Measurements from ENCODE around the gene DNMT1. TPM values are rescaled to one million over a fixed set of nuclear protein-coding genes. Genes with fewer than 3 reads are reported as not detected.
"Not testable (repeated sequence)": the region's sequence is repeated elsewhere in the genome, so short reads cannot be mapped to it uniquely, and the experiment has no call there.

DNMT1 gene
- total and polyA plus RNA-seq, 2 donors (not counting 1 experiment from before 2014, with no cell fraction given): 53.0 to 119 TPM

- ATAC-seq (ENCODE audit: low read depth) (no peak), DNase-seq (no peak)
- no peak for TF ChIP-seq EZH2 (IDR thresholded peaks at IDR 0.05; ENCODE audit: borderline replicate concordance, insufficient read depth, low read depth, low read length, poor library complexity, severe bottlenecking)
- TF ChIP-seq, protein P1, sequence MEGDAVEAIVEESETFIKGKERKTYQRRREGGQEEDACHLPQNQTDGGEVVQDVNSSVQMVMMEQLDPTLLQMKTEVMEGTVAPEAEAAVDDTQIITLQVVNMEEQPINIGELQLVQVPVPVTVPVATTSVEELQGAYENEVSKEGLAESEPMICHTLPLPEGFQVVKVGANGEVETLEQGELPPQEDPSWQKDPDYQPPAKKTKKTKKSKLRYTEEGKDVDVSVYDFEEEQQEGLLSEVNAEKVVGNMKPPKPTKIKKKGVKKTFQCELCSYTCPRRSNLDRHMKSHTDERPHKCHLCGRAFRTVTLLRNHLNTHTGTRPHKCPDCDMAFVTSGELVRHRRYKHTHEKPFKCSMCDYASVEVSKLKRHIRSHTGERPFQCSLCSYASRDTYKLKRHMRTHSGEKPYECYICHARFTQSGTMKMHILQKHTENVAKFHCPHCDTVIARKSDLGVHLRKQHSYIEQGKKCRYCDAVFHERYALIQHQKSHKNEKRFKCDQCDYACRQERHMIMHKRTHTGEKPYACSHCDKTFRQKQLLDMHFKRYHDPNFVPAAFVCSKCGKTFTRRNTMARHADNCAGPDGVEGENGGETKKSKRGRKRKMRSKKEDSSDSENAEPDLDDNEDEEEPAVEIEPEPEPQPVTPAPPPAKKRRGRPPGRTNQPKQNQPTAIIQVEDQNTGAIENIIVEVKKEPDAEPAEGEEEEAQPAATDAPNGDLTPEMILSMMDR (IDR thresholded peaks at IDR 0.05): no peak
- Mint-ChIP-seq H3K4me1 (peaks cover 3% of the 10 kb centered on the region), H3K9me3 (ENCODE audit: insufficient read depth) (no peaks in the 10 kb centered on the region), H3K4me3 (no peak overlapping the region), H3K27ac (no peak overlapping the region), H3K27me3 (no peaks in the 10 kb centered on the region)
- H3K79me2 ChIP-seq (ENCODE audit: control insufficient read depth, insufficient read depth, low read length): no peaks in the 10 kb centered on the region
- peaks cover 0 to 8% (median 0%) of the 10 kb centered on the region in 3 donors for H3K9me3 ChIP-seq (ENCODE audit: control extremely low read depth in 1 of 3, control insufficient read depth in 2 of 3, insufficient read depth in 1 of 3, low read length in 2 of 3)
- ChIA-PET POLR2A (interaction anchor here (0.7 kb wide), 1 partner anchor 1010 kb away, joined by 7 read pairs; no protein-coding TSS in a partner anchor), CTCF (interaction anchor here (0.6 kb wide), 1 partner anchor 267 kb away, joined by 3 read pairs; no protein-coding TSS in a partner anchor)
- H3K9ac ChIP-seq (ENCODE audit: low read length): no peak overlapping the region
- no peak overlapping the region for H3K4me2 ChIP-seq (replicated peaks; ENCODE audit: low read depth, low read length, poor library complexity, severe bottlenecking)
- H3K4me3 ChIP-seq (ENCODE audit: control extremely low read depth in 1 of 5, extremely low read depth in 1 of 5, insufficient read depth in 1 of 5, low read depth in 2 of 5, low read length in 4 of 5): no peak overlapping the region
- no peak overlapping the region for H2AFZ ChIP-seq (ENCODE audit: insufficient read depth, low read depth, low read length, poor library complexity, severe bottlenecking)
- no peaks in the 10 kb centered on the region for H4K20me1 ChIP-seq (ENCODE audit: control insufficient read depth, insufficient read depth, low read length, poor library complexity, severe bottlenecking)
- no peaks in the 10 kb centered on the region for H3K36me3 ChIP-seq (replicated peaks in 1 of 2; ENCODE audit: control extremely low read depth in 1 of 2, control insufficient read depth in 1 of 2, extremely low read depth in 1 of 2, insufficient read depth in 2 of 2, low read length in 1 of 2)
- H3K27ac ChIP-seq (ENCODE audit: low read length in 2 of 2): no peak overlapping the region
- no peaks in the 10 kb centered on the region for H3K27me3 ChIP-seq (replicated peaks in 1 of 4; ENCODE audit: control extremely low read depth in 1 of 4, control insufficient read depth in 3 of 4, insufficient read depth in 4 of 4, low read length in 3 of 4)
- 73% methylated on average over 2 of the region's 3 CpGs for WGBS (ENCODE audit: insufficient coverage)
- intact Hi-C loops (cut with micrococcal nuclease): no loop called here
- H3K4me1 ChIP-seq (ENCODE audit: control insufficient read depth in 2 of 2, insufficient read depth in 2 of 2, low read length in 2 of 2): no peaks in the 10 kb centered on the region
Observed at GRCh38 chr19:10203686-10204085, 8.9 kb upstream of the DNMT1 start.

DNA sequence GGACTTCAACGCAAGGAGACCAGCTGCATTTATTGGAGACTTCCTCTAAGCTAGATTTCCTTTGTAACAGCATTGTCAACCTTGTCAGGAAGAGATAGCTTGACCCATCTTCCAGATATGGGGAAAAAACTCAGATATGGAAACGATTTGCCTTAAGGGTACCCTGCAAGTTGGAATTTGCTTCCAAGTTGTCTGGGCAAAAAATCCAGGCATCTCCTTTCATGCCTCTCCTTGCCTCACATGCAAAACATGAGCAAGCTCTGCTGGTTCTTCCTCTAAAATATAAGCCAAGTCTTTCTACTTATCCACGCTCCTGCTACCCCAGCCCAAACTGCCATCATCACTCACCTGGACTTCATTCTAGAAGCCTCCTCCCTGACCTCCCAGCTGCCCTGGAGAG lies 6.4 kb upstream of the DNMT1 start:
- H3K4me3 Mint-ChIP-seq: no peak overlapping the region
- no peak overlapping the region for H3K4me3 ChIP-seq (ENCODE audit: control extremely low read depth in 1 of 5, extremely low read depth in 1 of 5, insufficient read depth in 1 of 5, low read depth in 2 of 5, low read length in 4 of 5)
- 73% methylated on average over 2 of the region's 3 CpGs for WGBS (ENCODE audit: insufficient coverage)
- H3K4me2 ChIP-seq (replicated peaks; ENCODE audit: low read depth, low read length, poor library complexity, severe bottlenecking): no peak overlapping the region
- ChIA-PET CTCF (interaction anchor here (0.8 to 1.2 kb wide), 4 partner anchors 49 to 270 kb away, joined by 3 read pairs; no protein-coding TSS in a partner anchor), POLR2A (interaction anchor here (0.9 kb wide), 1 partner anchor 30 kb away, joined by 4 read pairs; the partner anchor contains the start of gene S1PR2)
- H3K27me3 Mint-ChIP-seq: no peaks in the 10 kb centered on the region
- no peaks in the 10 kb centered on the region for H3K36me3 ChIP-seq (replicated peaks in 1 of 2; ENCODE audit: control extremely low read depth in 1 of 2, control insufficient read depth in 1 of 2, extremely low read depth in 1 of 2, insufficient read depth in 2 of 2, low read length in 1 of 2)
- H3K27ac ChIP-seq (ENCODE audit: low read length in 2 of 2): no peak overlapping the region
- peaks cover 12% of the 10 kb centered on the region for H3K4me1 Mint-ChIP-seq
- H3K9ac ChIP-seq (ENCODE audit: low read length): no peak overlapping the region
- DNase-seq (no peak), ATAC-seq (ENCODE audit: low read depth) (no peak)
- no peak overlapping the region for H3K27ac Mint-ChIP-seq
- peaks cover 0 to 3% (median 0%) of the 10 kb centered on the region in 3 donors for H3K9me3 ChIP-seq (ENCODE audit: control extremely low read depth in 1 of 3, control insufficient read depth in 2 of 3, insufficient read depth in 1 of 3, low read length in 2 of 3)
- no peaks in the 10 kb centered on the region for H3K9me3 Mint-ChIP-seq (ENCODE audit: insufficient read depth)
- H3K27me3 ChIP-seq (replicated peaks in 1 of 4; ENCODE audit: control extremely low read depth in 1 of 4, control insufficient read depth in 3 of 4, insufficient read depth in 4 of 4, low read length in 3 of 4): no peaks in the 10 kb centered on the region
- no peak overlapping the region for H2AFZ ChIP-seq (ENCODE audit: insufficient read depth, low read depth, low read length, poor library complexity, severe bottlenecking)
- H3K4me1 ChIP-seq (ENCODE audit: control insufficient read depth in 2 of 2, insufficient read depth in 2 of 2, low read length in 2 of 2): peaks cover 0 to 3% of the 10 kb centered on the region in 2 donors
- H4K20me1 ChIP-seq (ENCODE audit: control insufficient read depth, insufficient read depth, low read length, poor library complexity, severe bottlenecking): no peaks in the 10 kb centered on the region
- no peak for TF ChIP-seq EZH2 (IDR thresholded peaks at IDR 0.05; ENCODE audit: borderline replicate concordance, insufficient read depth, low read depth, low read length, poor library complexity, severe bottlenecking)
- TF ChIP-seq, protein P1 (IDR thresholded peaks at IDR 0.05): no peak
- intact Hi-C loops (cut with micrococcal nuclease): no loop called here
- no peaks in the 10 kb centered on the region for H3K79me2 ChIP-seq (ENCODE audit: control insufficient read depth, insufficient read depth, low read length)

- H3K4me1 ChIP-seq (ENCODE audit: control insufficient read depth in 2 of 2, insufficient read depth in 2 of 2, low read length in 2 of 2); intact Hi-C loops (cut with micrococcal nuclease); H3K27ac Mint-ChIP-seq; H3K27ac ChIP-seq (ENCODE audit: low read length in 2 of 2); H3K27me3 ChIP-seq (replicated peaks in 1 of 4; ENCODE audit: control extremely low read depth in 1 of 4, control insufficient read depth in 3 of 4, insufficient read depth in 4 of 4, low read length in 3 of 4); H3K27me3 Mint-ChIP-seq; H3K79me2 ChIP-seq (ENCODE audit: control insufficient read depth, insufficient read depth, low read length); H3K4me2 ChIP-seq (replicated peaks; ENCODE audit: low read depth, low read length, poor library complexity, severe bottlenecking); H3K4me3 ChIP-seq (ENCODE audit: control extremely low read depth in 1 of 5, extremely low read depth in 1 of 5, insufficient read depth in 1 of 5, low read depth in 2 of 5, low read length in 4 of 5); H3K9me3 ChIP-seq (ENCODE audit: control extremely low read depth in 1 of 3, control insufficient read depth in 2 of 3, insufficient read depth in 1 of 3, low read length in 2 of 3); H2AFZ ChIP-seq (ENCODE audit: insufficient read depth, low read depth, low read length, poor library complexity, severe bottlenecking); H3K36me3 ChIP-seq (replicated peaks in 1 of 2; ENCODE audit: control extremely low read depth in 1 of 2, control insufficient read depth in 1 of 2, extremely low read depth in 1 of 2, insufficient read depth in 2 of 2, low read length in 1 of 2); H4K20me1 ChIP-seq (ENCODE audit: control insufficient read depth, insufficient read depth, low read length, poor library complexity, severe bottlenecking); POLR2A ChIA-PET; H3K9me3 Mint-ChIP-seq (ENCODE audit: insufficient read depth); H3K4me3 Mint-ChIP-seq; ATAC-seq (ENCODE audit: low read depth); H3K9ac ChIP-seq (ENCODE audit: low read length); DNase-seq: not testable (repeated sequence)
- CTCF ChIA-PET: interaction anchor here (4.0 kb wide), 1 partner anchor 50 kb away, joined by 20 read pairs; no protein-coding TSS in a partner anchor
- WGBS (ENCODE audit: insufficient coverage): 97% methylated on average over 11 of the region's 15 CpGs
- H3K4me1 Mint-ChIP-seq: peaks cover 14% of the 10 kb centered on the region
Observed at GRCh38 chr19:10200101-10200500, 5.3 kb upstream of the DNMT1 start.
